Fibroblast of lung (primary cell): ENCODE data around the gene SLC24A3. TPM values are rescaled to one million over a fixed set of nuclear protein-coding genes. Genes with fewer than 3 reads are reported as not detected.

Experiments
- DNase-seq, 2 donors: peaks; one replicate each; pipeline versions ENCODE4 v3.0.0 to v3.0.0-alpha.2; 2010; ENCODE audit warnings: low read depth in 2 of 2
- H2AFZ ChIP-seq: 2 replicates; pipeline ENCODE4 v1.5.1; 2012; ENCODE audit warnings: low read length, control low read depth, inconsistent platforms
- H3K27ac ChIP-seq: 2 replicates; pipeline ENCODE4 v1.5.1; 2011; ENCODE audit warnings: low read length, control low read depth; ENCODE audit not compliant: insufficient read depth
- H3K27me3 ChIP-seq: 2 replicates; pipeline ENCODE4 v1.5.1; 2011; ENCODE audit warnings: mild to moderate bottlenecking, low read length; ENCODE audit not compliant: control insufficient read depth, insufficient read depth
- H3K36me3 ChIP-seq: 2 replicates; pipeline ENCODE4 v1.5.1; 2011; ENCODE audit warnings: low read length; ENCODE audit not compliant: control insufficient read depth, insufficient read depth
- H3K4me1 ChIP-seq: 2 replicates; pipeline ENCODE4 v1.5.1; 2011; ENCODE audit warnings: low read length; ENCODE audit not compliant: control insufficient read depth, insufficient read depth; ENCODE audit errors: extremely low read depth
- H3K4me2 ChIP-seq: 2 replicates; pipeline ENCODE4 v1.5.1; 2011; ENCODE audit warnings: low read length, control low read depth; ENCODE audit not compliant: insufficient read depth; ENCODE audit errors: extremely low read depth
- H3K4me3 ChIP-seq, 4 experiments: fragments of 200-600 bp in 1 of 4; sonication (generic) in 1 of 4; replicated peaks in 1 of 4; 2 replicates each; pipeline ENCODE4 v1.5.1; 2011 to 2016; ENCODE audit warnings: low read length in 4 of 4, low read depth in 3 of 4, mild to moderate bottlenecking in 3 of 4, control low read depth in 2 of 4, inconsistent platforms in 1 of 4, mixed read lengths in 1 of 4; ENCODE audit not compliant: insufficient read depth in 1 of 4; ENCODE audit errors: control extremely low read depth in 1 of 4
- H3K79me2 ChIP-seq: 2 replicates; pipeline ENCODE4 v1.5.1; 2012; ENCODE audit warnings: mild to moderate bottlenecking, low read length, inconsistent platforms; ENCODE audit not compliant: control insufficient read depth, insufficient read depth
- H3K9ac ChIP-seq: 2 replicates; pipeline ENCODE4 v1.5.1; 2011; ENCODE audit warnings: mild to moderate bottlenecking, low read length, control low read depth; ENCODE audit not compliant: insufficient read depth
- H3K9me3 ChIP-seq: 2 replicates; pipeline ENCODE4 v1.5.1; 2012; ENCODE audit warnings: low read depth, low read length; ENCODE audit not compliant: control insufficient read depth, insufficient read depth
- H4K20me1 ChIP-seq: 2 replicates; pipeline ENCODE4 v1.5.1; 2011; ENCODE audit warnings: low read length; ENCODE audit not compliant: control insufficient read depth, insufficient read depth; ENCODE audit errors: extremely low read depth
- CTCF ChIP-seq, 2 donors: IDR thresholded peaks in 1 of 2; conservative IDR thresholded peaks in 1 of 2; 1 replicate in 1 of 2; 2 replicates in 1 of 2; pipeline ENCODE4 v1.5.1; 2011 to 2012; ENCODE audit warnings: low read length in 2 of 2, control low read depth in 1 of 2, inconsistent platforms in 1 of 2, low read depth in 1 of 2, mild to moderate bottlenecking in 1 of 2
- EZH2 ChIP-seq: IDR thresholded peaks from 2 replicates; pipeline ENCODE4 v1.5.1; 2012; ENCODE audit warnings: low read length, control low read depth, mild to moderate bottlenecking; ENCODE audit errors: missing control alignments
- polyA plus RNA-seq, 2 donors: library from polyadenylated mRNA; depleted of rRNA in 1 of 2; stranded (reverse) in 1 of 2; unstranded in 1 of 2; fragments of >200 nt; gene quantifications; 2 replicates each; pipeline ENCODE4 v1.2.1, GENCODE V29; 2011 to 2012; ENCODE audit warnings: missing spikeins in 1 of 2
- total RNA-seq: library from RNA; depleted of rRNA; stranded (reverse); fragments of >200 nt; gene quantifications from 2 replicates; pipeline ENCODE4 v1.2.1, GENCODE V29; 2014

SLC24A3 gene
- total and polyA plus RNA-seq, 2 donors (not counting 1 experiment from before 2014, with no cell fraction given), result 0.03 to 1.8 TPM

DNA sequence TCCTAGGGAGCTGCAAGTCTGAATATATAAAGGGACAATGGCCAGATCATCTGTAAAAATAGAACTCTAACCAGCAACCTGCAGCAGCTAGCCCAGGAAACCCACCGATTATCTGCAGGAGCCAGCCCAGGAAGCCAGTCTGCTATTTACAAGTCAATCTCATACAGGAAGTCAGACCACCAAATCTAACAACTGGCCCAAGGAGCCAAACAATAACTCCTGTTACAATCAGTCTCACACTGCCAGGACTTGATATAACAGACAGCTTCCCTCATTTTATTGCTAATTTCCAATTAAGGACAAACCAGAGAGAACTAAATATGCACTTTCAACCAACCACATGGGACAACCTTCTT lies 531.2 kb downstream of the SLC24A3 start:
- Histone ChIP-seq H3K9me3 (no peaks in the 10 kb centered on the region), H3K9ac (no peak overlapping the region), H3K79me2 (no peaks in the 10 kb centered on the region), H3K4me2 (no peak overlapping the region), H3K27me3 (peaks cover 12% of the 10 kb centered on the region), H3K4me1 (no peaks in the 10 kb centered on the region), H3K36me3 (no peaks in the 10 kb centered on the region), H3K27ac (no peak overlapping the region), H3K4me3 (no peak overlapping the region), H4K20me1 (no peaks in the 10 kb centered on the region), H2AFZ (no peak overlapping the region)
- TF ChIP-seq EZH2 (no peak), CTCF (conservative IDR thresholded peaks at IDR 0.05 in 1 of 2, IDR thresholded peaks at IDR 0.05 in 1 of 2; ENCODE audit: low read depth in 1 of 2, low read length in 2 of 2) (no peak)
- no peak for DNase-seq

- no peak overlapping the region for H3K4me2 ChIP-seq
- TF ChIP-seq CTCF (conservative IDR thresholded peaks at IDR 0.05 in 1 of 2, IDR thresholded peaks at IDR 0.05 in 1 of 2; ENCODE audit: low read depth in 1 of 2, low read length in 2 of 2) (no peak), EZH2 (no peak)
- H3K4me1 ChIP-seq, result no peaks in the 10 kb centered on the region
These were observed 532.7 kb downstream of the SLC24A3 start for GRCh38 chr20:19745106-19745505.

GRCh38 chr20:19745584-19745983 lies 533.1 kb downstream of the SLC24A3 start:
- no peak for DNase-seq
- Histone ChIP-seq H3K9ac (no peak overlapping the region), H3K79me2 (no peaks in the 10 kb centered on the region), H3K36me3 (no peaks in the 10 kb centered on the region), H3K27ac (no peak overlapping the region), H3K4me2 (no peak overlapping the region), H2AFZ (no peak overlapping the region), H3K4me3 (no peak overlapping the region), H3K9me3 (no peaks in the 10 kb centered on the region), H3K27me3 (peaks cover 12% of the 10 kb centered on the region), H3K4me1 (no peaks in the 10 kb centered on the region), H4K20me1 (no peaks in the 10 kb centered on the region)
- no peak for TF ChIP-seq EZH2
- no peak for TF ChIP-seq CTCF (conservative IDR thresholded peaks at IDR 0.05 in 1 of 2, IDR thresholded peaks at IDR 0.05 in 1 of 2; ENCODE audit: low read depth in 1 of 2, low read length in 2 of 2)

More at GRCh38 chr20:19745106-19745505, 532.7 kb downstream of the SLC24A3 start:
- no peak overlapping the region for H3K4me3 ChIP-seq
- H3K9ac ChIP-seq, result no peak overlapping the region
- no peaks in the 10 kb centered on the region for H3K79me2 ChIP-seq
- no peak overlapping the region for H3K27ac ChIP-seq
- H3K36me3 ChIP-seq, result no peaks in the 10 kb centered on the region
- H3K27me3 ChIP-seq, result peaks cover 14% of the 10 kb centered on the region
- DNase-seq, result no peak
- H2AFZ ChIP-seq, result no peak overlapping the region
- H3K9me3 ChIP-seq, result no peaks in the 10 kb centered on the region
- no peaks in the 10 kb centered on the region for H4K20me1 ChIP-seq
